HEK293 (cell line): ENCODE results near the gene VGLL4.
A peak's percentile ranks its signal among the peaks of the same experiment; 100 is the strongest.
"Not testable (repeated sequence)": the region's sequence is repeated elsewhere in the genome, so short reads cannot be mapped to it uniquely, and the experiment has no call there.

ENCODE experiments used
- CTCF ChIA-PET: fragments of 350-600 bp; formaldehyde crosslinking; extraction: SDS; loops from one replicate; lab custom pipeline; 2021; ENCODE audit warnings: antibody characterized with exemption; lab: Yijun Ruan, JAX
- POLR2A ChIA-PET: fragments of 300-600 bp; formaldehyde crosslinking; extraction: SDS; loops from one replicate; lab custom pipeline; 2020; ENCODE audit warnings: antibody characterized with exemption, inconsistent platforms; lab: Yijun Ruan, JAX
- H3K27ac ChIP-seq: fragments of 200-500 bp; sonication (Bioruptor generic); 2 replicates; pipeline ENCODE4 v1.5.1; 2014; ENCODE audit warnings: low read depth, low read length, control low read depth, inconsistent platforms; ENCODE audit errors: extremely low read depth
- H3K36me3 ChIP-seq, 2 experiments: fragments of 200-500 bp in 1 of 2; sonication (Bioruptor generic) in 1 of 2; 1 replicate in 1 of 2; 2 replicates in 1 of 2; pipeline ENCODE4 v1.5.1; 2014 to 2017; ENCODE audit warnings: inconsistent platforms in 2 of 2, low read length in 2 of 2; ENCODE audit not compliant: control insufficient read depth in 2 of 2, insufficient read depth in 1 of 2
- H3K4me1 ChIP-seq: fragments of 200-500 bp; sonication (Bioruptor generic); 2 replicates; pipeline ENCODE4 v1.5.1; 2014; ENCODE audit warnings: mild to moderate bottlenecking, low read length, inconsistent platforms; ENCODE audit not compliant: control insufficient read depth, insufficient read depth
- H3K4me3 ChIP-seq: 2 replicates; pipeline ENCODE4 v1.5.1; 2011; ENCODE audit warnings: low read depth, mild to moderate bottlenecking, control low read depth, low read length, moderate library complexity
- H3K9me3 ChIP-seq: fragments of 200-500 bp; sonication (Bioruptor generic); 2 replicates; pipeline ENCODE4 v1.5.1; 2014; ENCODE audit warnings: low read depth, low read length, inconsistent platforms; ENCODE audit not compliant: control insufficient read depth, insufficient read depth
- GFI1B ChIP-seq: fragments of 450-650 bp; formaldehyde crosslinking; IDR thresholded peaks from 2 replicates; pipeline ENCODE4 v1.5.1; 2016; ENCODE audit warnings: missing biosample characterization, missing genetic modification characterization
- HOXA7 ChIP-seq: sonication (generic); formaldehyde crosslinking; IDR thresholded peaks from 2 replicates; pipeline ENCODE4 v1.8.1; 2022; ENCODE audit warnings: missing genetic modification reagents, borderline replicate concordance
- KLF10 ChIP-seq: fragments of 450-650 bp; IDR thresholded peaks from 2 replicates; pipeline ENCODE4 v1.5.1; 2018; ENCODE audit warnings: missing biosample characterization, mild to moderate bottlenecking, missing genetic modification characterization
- MYNN ChIP-seq: fragments of 450-650 bp; formaldehyde crosslinking; IDR thresholded peaks from 2 replicates; pipeline ENCODE4 v1.5.1; 2016; ENCODE audit warnings: missing biosample characterization, missing genetic modification characterization, borderline replicate concordance
- PRDM4 ChIP-seq: fragments of 450-650 bp; formaldehyde crosslinking; IDR thresholded peaks from 2 replicates; pipeline ENCODE4 v1.5.1; 2017; ENCODE audit warnings: missing biosample characterization, missing genetic modification characterization
- ZFP3 ChIP-seq: fragments of 450-650 bp; formaldehyde crosslinking; IDR thresholded peaks from 2 replicates; pipeline ENCODE4 v1.5.1; 2016; ENCODE audit warnings: low read depth, missing biosample characterization, missing genetic modification characterization
- ZNF221 ChIP-seq: fragments of 450-650 bp; formaldehyde crosslinking; IDR thresholded peaks from 2 replicates; pipeline ENCODE4 v1.5.1; 2017; ENCODE audit warnings: missing biosample characterization, missing genetic modification characterization, borderline replicate concordance
- ZNF24 ChIP-seq: fragments of 450-650 bp; formaldehyde crosslinking; IDR thresholded peaks from 2 replicates; pipeline ENCODE4 v1.5.1; 2016; ENCODE audit warnings: missing biosample characterization, missing genetic modification characterization
- ZNF423 ChIP-seq: fragments of 450-650 bp; formaldehyde crosslinking; IDR thresholded peaks from 2 replicates; pipeline ENCODE4 v1.5.1; 2016; ENCODE audit warnings: missing biosample characterization, missing genetic modification characterization
- ZNF548 ChIP-seq: fragments of 450-650 bp; formaldehyde crosslinking; IDR thresholded peaks from 2 replicates; pipeline ENCODE4 v1.5.1; 2016; ENCODE audit warnings: missing biosample characterization, missing genetic modification characterization
- ZNF660 ChIP-seq: fragments of 450-650 bp; IDR thresholded peaks from 2 replicates; pipeline ENCODE4 v1.5.1; 2018; ENCODE audit warnings: missing biosample characterization, mild to moderate bottlenecking, missing genetic modification characterization
- ZNF670 ChIP-seq: fragments of 450-650 bp; formaldehyde crosslinking; IDR thresholded peaks from 2 replicates; pipeline ENCODE4 v1.5.1; 2016; ENCODE audit warnings: missing biosample characterization, missing genetic modification characterization, low read depth
- ZNF768 ChIP-seq: fragments of 450-650 bp; formaldehyde crosslinking; IDR thresholded peaks from 2 replicates; pipeline ENCODE4 v1.5.1; 2018; ENCODE audit warnings: missing biosample characterization, mild to moderate bottlenecking, missing genetic modification characterization
- ZNF776 ChIP-seq: fragments of 450-650 bp; formaldehyde crosslinking; IDR thresholded peaks from 2 replicates; pipeline ENCODE4 v1.5.0; 2017; ENCODE audit warnings: missing biosample characterization, missing genetic modification characterization, borderline replicate concordance
- ZNF785 ChIP-seq: fragments of 450-650 bp; formaldehyde crosslinking; IDR thresholded peaks from 2 replicates; pipeline ENCODE4 v1.5.1; 2016; ENCODE audit warnings: missing biosample characterization, missing genetic modification characterization
- ZNF830 ChIP-seq: fragments of 450-650 bp; IDR thresholded peaks from 2 replicates; pipeline ENCODE4 v1.5.0; 2018; ENCODE audit warnings: missing biosample characterization, missing genetic modification characterization, low read depth, mild to moderate bottlenecking, moderate library complexity
- ZSCAN30 ChIP-seq: fragments of 450-650 bp; IDR thresholded peaks from 2 replicates; pipeline ENCODE4 v1.5.1; 2018; ENCODE audit warnings: missing biosample characterization, mild to moderate bottlenecking, missing genetic modification characterization, moderate library complexity
- TF ChIP-seq, protein P1 (sequence below): fragments of 450-650 bp; formaldehyde crosslinking; IDR thresholded peaks from 2 replicates; pipeline ENCODE4 v1.5.1; 2017; ENCODE audit warnings: missing biosample characterization, missing genetic modification characterization
- TF ChIP-seq, protein P2 (sequence below): fragments of 450-650 bp; formaldehyde crosslinking; IDR thresholded peaks from 2 replicates; pipeline ENCODE4 v1.5.1; 2016; ENCODE audit warnings: missing biosample characterization, missing genetic modification characterization
- TF ChIP-seq, protein P3 (sequence below): fragments of 450-650 bp; formaldehyde crosslinking; IDR thresholded peaks from 2 replicates; pipeline ENCODE4 v1.5.1; 2016; ENCODE audit warnings: missing biosample characterization, missing genetic modification characterization
- TF ChIP-seq, protein P4 (sequence below): fragments of 450-650 bp; formaldehyde crosslinking; IDR thresholded peaks from 2 replicates; pipeline ENCODE4 v1.5.1; 2017; ENCODE audit warnings: missing biosample characterization, missing genetic modification characterization

The VGLL4 gene

GRCh38 chr3:11530153-11530721, 113.5 kb downstream of the VGLL4 start (continued):
- TF ChIP-seq, protein P1, sequence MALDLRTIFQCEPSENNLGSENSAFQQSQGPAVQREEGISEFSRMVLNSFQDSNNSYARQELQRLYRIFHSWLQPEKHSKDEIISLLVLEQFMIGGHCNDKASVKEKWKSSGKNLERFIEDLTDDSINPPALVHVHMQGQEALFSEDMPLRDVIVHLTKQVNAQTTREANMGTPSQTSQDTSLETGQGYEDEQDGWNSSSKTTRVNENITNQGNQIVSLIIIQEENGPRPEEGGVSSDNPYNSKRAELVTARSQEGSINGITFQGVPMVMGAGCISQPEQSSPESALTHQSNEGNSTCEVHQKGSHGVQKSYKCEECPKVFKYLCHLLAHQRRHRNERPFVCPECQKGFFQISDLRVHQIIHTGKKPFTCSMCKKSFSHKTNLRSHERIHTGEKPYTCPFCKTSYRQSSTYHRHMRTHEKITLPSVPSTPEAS: no peak
- TF ChIP-seq ZNF24 (no peak), ZSCAN30 (tag by site-specific recombination) (peak; percentile 40; the same call in 1 of the 2 replicates), ZNF423 (tag by site-specific recombination) (no peak), ZNF768 (tag by site-specific recombination) (no peak), KLF10 (tag by site-specific recombination) (no peak), GFI1B (tag by site-specific recombination) (no peak), ZNF785 (tag by site-specific recombination) (no peak), PRDM4 (no peak), MYNN (tag by site-specific recombination) (no peak), ZNF660 (tag by site-specific recombination) (no peak)
- TF ChIP-seq, protein P2, sequence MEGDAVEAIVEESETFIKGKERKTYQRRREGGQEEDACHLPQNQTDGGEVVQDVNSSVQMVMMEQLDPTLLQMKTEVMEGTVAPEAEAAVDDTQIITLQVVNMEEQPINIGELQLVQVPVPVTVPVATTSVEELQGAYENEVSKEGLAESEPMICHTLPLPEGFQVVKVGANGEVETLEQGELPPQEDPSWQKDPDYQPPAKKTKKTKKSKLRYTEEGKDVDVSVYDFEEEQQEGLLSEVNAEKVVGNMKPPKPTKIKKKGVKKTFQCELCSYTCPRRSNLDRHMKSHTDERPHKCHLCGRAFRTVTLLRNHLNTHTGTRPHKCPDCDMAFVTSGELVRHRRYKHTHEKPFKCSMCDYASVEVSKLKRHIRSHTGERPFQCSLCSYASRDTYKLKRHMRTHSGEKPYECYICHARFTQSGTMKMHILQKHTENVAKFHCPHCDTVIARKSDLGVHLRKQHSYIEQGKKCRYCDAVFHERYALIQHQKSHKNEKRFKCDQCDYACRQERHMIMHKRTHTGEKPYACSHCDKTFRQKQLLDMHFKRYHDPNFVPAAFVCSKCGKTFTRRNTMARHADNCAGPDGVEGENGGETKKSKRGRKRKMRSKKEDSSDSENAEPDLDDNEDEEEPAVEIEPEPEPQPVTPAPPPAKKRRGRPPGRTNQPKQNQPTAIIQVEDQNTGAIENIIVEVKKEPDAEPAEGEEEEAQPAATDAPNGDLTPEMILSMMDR (tag by site-specific recombination): peak; percentile 40; the same call in 1 of the 2 replicates

DNA sequence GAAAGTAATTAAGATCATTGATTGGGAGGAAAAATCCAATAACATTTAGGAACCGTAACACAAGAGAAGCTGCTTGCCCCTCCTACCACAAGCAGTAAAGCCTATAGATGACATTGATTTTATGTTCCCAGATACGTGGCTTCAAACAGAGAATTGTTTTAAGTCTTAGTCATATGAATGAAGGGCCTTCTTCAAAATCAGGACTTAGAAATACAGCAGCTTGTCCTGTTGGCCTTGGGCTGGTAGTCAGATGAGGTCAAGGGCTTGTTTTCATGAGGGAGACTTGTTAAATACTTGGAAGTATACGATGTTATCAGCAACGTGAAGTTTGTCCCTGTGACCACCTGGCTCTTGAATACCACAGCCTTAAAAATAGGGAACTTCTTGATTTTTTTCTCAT, 114.4 kb downstream of the VGLL4 start:
- ChIA-PET POLR2A (no interaction called here), CTCF (interaction anchor here (0.7 kb wide), 1 partner anchor 306 kb away, joined by 4 read pairs; no protein-coding TSS in a partner anchor)
- H3K4me3 ChIP-seq: no peak overlapping the region
- no peaks in the 10 kb centered on the region for H3K36me3 ChIP-seq
- H3K27ac ChIP-seq: no peak overlapping the region
- TF ChIP-seq ZFP3 (tag by site-specific recombination): no peak
- no peak for TF ChIP-seq ZNF221 (tag by site-specific recombination)
- no peak for TF ChIP-seq HOXA7 (CRISPR knock-in tag)
- TF ChIP-seq ZNF670 (tag by site-specific recombination): no peak
- no peak for TF ChIP-seq ZNF830 (tag by site-specific recombination)
- no peak for TF ChIP-seq ZNF776
- TF ChIP-seq ZNF548 (tag by site-specific recombination): no peak
- TF ChIP-seq, protein P3, sequence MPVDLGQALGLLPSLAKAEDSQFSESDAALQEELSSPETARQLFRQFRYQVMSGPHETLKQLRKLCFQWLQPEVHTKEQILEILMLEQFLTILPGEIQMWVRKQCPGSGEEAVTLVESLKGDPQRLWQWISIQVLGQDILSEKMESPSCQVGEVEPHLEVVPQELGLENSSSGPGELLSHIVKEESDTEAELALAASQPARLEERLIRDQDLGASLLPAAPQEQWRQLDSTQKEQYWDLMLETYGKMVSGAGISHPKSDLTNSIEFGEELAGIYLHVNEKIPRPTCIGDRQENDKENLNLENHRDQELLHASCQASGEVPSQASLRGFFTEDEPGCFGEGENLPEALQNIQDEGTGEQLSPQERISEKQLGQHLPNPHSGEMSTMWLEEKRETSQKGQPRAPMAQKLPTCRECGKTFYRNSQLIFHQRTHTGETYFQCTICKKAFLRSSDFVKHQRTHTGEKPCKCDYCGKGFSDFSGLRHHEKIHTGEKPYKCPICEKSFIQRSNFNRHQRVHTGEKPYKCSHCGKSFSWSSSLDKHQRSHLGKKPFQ: no peak
- TF ChIP-seq, protein P4, sequence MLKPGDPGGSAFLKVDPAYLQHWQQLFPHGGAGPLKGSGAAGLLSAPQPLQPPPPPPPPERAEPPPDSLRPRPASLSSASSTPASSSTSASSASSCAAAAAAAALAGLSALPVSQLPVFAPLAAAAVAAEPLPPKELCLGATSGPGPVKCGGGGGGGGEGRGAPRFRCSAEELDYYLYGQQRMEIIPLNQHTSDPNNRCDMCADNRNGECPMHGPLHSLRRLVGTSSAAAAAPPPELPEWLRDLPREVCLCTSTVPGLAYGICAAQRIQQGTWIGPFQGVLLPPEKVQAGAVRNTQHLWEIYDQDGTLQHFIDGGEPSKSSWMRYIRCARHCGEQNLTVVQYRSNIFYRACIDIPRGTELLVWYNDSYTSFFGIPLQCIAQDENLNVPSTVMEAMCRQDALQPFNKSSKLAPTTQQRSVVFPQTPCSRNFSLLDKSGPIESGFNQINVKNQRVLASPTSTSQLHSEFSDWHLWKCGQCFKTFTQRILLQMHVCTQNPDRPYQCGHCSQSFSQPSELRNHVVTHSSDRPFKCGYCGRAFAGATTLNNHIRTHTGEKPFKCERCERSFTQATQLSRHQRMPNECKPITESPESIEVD (tag by site-specific recombination): no peak
- peaks cover 11% of the 10 kb centered on the region for H3K4me1 ChIP-seq
- H3K9me3 ChIP-seq: no peaks in the 10 kb centered on the region

DNA sequence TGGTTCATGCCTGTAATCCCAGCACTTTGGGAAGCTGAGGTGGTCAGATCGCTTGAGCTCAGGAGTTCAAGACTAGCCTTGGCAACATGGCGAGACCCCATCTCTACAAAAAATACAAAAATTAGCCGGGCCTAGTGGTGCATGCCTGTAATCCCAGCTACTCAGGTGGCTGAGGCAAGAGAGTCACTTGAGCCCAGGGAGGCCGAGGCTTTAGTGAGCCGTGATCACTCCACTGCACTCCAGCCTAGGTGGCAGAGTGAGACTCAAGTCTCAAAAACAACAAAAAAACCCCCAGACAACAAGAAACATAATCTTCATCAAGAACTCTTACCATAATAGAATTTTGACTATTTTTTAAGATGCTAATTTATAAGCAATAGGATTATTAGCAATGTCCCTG, 117.6 kb downstream of the VGLL4 start:
- H3K27ac ChIP-seq, CTCF ChIA-PET, H3K9me3 ChIP-seq, H3K4me3 ChIP-seq, H3K36me3 ChIP-seq, H3K4me1 ChIP-seq: not testable (repeated sequence)
- POLR2A ChIA-PET: interaction anchor here (0.7 kb wide), 1 partner anchor 36 kb away, joined by 3 read pairs; no protein-coding TSS in a partner anchor
